Erythroblast (primary cell): Measurements from ENCODE around the gene TUG1.

Source experiments
- DNase-seq, 2 experiments: peaks; one replicate each; lab custom pipeline; 2025; lab: John Stamatoyannopoulos, UW
- GATA1 ChIP-seq: IDR thresholded peaks from 2 replicates; pipeline ENCODE4 v1.6.1; 2011; ENCODE audit warnings: low read depth, mild to moderate bottlenecking, control low read depth, low read length, moderate library complexity
- POLR2A ChIP-seq: IDR thresholded peaks from 2 replicates; pipeline ENCODE4 v1.6.1; 2011; ENCODE audit warnings: mild to moderate bottlenecking, low read length

TUG1 gene

DNA sequence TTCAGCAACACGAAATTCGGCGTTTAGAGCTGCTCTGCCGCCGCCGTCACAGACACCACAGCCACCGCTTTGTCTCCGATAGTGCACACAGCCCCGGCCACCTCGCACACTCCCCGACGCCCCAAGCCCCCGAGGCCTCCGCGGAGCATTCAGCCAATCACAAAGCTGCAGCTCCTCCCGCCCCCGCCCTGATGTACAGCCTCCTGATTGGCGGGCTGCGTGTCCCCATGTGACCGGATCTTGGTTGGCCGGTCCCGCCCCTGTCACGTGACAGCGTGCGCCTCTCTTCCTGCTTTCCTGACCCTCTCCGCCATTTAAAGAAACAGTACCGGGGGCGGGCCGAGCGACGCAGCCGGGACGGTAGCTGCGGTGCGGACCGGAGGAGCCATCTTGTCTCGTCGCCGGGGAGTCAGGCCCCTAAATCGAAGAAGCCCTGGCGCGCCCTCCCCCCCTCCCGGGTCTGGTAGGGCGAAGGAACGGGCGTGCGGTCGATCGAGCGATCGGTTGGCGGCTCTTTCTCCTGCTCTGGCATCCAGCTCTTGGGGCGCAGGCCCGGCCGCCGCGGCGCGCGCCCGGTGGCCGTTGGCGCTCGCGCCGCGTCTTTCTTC lies at the start of gene TUG1:
Gene TUG1, plus strand, starts transcription at position 342 of the 608 bp plus-strand sequence.
- peak; percentile 99 to 100 for DNase-seq
- peak; percentile 76 for TF ChIP-seq POLR2A
- TF ChIP-seq GATA1, result no peak

DNA sequence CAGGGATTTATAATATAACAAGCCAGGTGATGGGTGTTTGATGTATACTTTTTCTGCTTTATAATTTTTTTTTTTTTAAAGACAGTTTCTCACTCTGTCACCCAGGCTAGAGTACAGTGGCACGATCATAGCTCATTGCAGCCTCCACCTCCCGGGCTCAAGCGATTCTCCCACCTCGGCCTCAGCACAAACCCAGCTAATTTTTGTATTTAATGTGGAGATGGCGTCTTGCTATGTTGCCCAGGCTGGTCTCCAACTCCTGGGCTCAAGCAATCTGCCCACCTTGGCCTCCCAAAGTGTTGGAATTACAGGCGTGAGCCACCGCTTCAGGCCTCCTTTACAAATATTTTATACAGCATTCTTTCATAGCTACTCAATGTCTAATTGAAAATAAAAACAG lies 49.1 kb upstream of the TUG1 start:
- no peak for DNase-seq
- no peak for TF ChIP-seq POLR2A
- no peak for TF ChIP-seq GATA1

DNA sequence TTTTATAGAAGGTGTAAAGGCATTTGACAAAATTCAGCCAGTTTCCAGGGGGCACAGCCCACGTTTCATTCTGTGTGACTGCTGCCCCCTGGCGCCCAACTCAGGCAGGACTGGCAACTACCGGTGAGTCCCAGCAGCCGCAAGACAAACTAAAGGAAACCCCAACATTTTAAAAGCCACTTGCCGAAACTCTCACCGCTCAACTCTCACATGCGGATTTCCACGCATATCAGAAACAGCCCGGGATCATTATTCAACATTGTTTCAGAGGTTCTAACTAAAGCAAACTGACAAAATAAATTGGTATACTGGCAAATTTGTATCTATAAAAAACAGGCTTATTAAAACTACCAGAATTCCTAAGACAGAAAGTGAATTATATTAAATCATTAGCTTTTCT lies 48.7 kb upstream of the TUG1 start:
- TF ChIP-seq POLR2A, result no peak
- TF ChIP-seq GATA1, result no peak
- DNase-seq, result peak; percentile 79 to 88

GRCh38 chr22:30921108-30921507 lies 48.0 kb upstream of the TUG1 start:
- TF ChIP-seq POLR2A (no peak), GATA1 (no peak)
- no peak for DNase-seq

GRCh38 chr22:30922151-30922611 lies 46.9 kb upstream of the TUG1 start:
- peak; percentile 64 to 66 for DNase-seq
- TF ChIP-seq POLR2A, result peak; percentile 46
- TF ChIP-seq GATA1, result no peak

DNA sequence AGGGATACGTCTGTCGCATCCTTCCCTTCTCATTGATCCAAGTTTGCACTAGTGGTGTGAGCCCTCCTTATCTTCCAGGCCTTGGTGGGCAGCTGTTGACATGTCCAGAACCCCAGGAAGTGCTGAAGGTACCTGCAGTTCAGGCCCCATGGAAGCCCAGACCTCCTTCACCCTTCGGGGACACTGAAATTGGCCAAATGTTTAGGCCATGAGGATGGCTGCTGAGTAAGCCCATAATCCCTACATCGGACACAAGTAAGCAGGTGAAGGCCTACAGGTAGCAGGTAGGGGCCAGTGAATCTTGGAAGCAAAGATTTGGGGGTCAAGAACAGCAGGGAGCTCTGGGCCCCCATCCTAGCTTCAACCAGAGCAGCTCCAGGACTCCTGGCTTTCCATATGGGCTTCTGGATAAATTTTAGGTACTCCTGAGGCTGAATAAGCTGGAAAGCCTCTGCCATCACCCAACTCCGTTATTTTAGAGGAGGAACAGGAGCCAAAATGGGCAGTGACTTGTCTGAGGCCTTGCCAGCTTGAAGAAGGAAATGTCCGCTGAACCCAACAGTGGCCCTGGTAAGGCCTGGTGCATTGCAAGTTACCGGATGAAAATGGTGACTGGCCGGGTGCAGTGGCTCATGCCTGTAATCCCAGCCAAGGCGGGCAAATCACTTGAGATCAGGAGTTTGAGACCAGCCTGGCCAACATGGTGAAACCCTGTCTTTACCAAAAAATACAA lies 45.7 kb upstream of the TUG1 start:
- no peak for DNase-seq
- TF ChIP-seq POLR2A (no peak), GATA1 (no peak)

DNA sequence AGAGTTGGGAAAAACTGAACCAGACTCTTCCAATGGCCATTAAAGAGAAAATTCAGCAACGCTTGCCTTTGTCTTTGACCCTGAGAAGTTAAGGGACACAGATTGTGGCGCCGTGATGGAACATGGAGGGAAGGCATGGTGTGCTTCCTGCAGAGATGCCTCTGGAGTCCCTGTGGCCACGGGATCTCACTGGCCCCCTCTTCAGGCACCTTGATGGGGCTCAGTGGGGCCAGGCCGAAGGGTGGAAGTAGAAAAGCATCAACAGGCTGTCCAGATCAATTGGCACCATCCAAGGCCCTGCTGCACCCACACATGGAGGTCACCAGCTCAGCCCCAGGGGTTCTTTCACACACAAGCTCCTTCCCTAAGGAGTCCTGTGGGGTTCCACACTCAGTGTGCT lies 43.4 kb upstream of the TUG1 start:
- DNase-seq, result no peak
- TF ChIP-seq POLR2A, result no peak
- TF ChIP-seq GATA1, result no peak

- no peak for DNase-seq
- TF ChIP-seq GATA1 (no peak), POLR2A (no peak)
These were observed 42.4 kb upstream of the TUG1 start for GRCh38 chr22:30926706-30927105.

- no peak for TF ChIP-seq POLR2A
- TF ChIP-seq GATA1, result no peak
- DNase-seq, result no peak
These were observed 41.3 kb upstream of the TUG1 start for GRCh38 chr22:30927806-30928205.

- no peak for DNase-seq
- TF ChIP-seq GATA1 (no peak), POLR2A (no peak)
These were observed 40.7 kb upstream of the TUG1 start for GRCh38 chr22:30928401-30928800.

GRCh38 chr22:30930228-30930627 lies 38.8 kb upstream of the TUG1 start:
- TF ChIP-seq GATA1, result no peak
- no peak for TF ChIP-seq POLR2A
- DNase-seq, result no peak

DNA sequence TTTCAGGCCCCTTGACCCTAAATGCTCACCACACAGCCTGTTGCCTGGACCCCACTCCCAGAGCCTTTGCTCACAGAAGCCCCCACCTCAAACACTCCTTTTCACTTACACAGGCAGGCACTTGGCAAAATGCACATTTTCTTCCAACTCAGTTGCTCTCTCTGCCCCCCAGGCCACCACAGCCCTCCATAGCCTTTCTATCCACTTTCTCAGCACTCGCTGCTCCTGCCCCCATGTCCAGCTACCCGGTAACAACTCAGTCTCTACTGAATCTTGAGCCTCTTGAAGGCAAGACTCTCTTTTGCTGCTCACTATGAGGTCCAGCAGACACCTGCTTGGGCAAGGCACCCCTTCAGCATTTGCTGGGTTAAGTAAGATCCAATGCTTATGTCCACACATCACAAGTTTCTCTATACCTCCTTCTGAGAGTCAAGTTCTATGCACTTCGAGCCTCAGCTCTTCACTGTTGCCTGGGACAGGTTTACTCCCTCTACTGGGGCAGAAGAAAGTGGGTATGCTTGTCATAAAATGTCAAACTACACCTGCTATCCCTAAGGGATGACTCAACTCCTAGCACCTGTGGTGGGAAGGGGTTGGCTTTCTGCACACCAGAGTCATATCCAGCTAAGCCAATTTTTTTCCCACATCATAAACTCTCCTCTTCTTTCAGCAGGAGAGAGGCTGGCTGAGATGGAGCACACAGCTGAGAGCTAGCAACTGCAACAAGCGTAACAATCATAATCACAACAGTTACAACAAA lies 37.3 kb upstream of the TUG1 start:
- no peak for DNase-seq
- TF ChIP-seq GATA1 (no peak), POLR2A (no peak)

DNA sequence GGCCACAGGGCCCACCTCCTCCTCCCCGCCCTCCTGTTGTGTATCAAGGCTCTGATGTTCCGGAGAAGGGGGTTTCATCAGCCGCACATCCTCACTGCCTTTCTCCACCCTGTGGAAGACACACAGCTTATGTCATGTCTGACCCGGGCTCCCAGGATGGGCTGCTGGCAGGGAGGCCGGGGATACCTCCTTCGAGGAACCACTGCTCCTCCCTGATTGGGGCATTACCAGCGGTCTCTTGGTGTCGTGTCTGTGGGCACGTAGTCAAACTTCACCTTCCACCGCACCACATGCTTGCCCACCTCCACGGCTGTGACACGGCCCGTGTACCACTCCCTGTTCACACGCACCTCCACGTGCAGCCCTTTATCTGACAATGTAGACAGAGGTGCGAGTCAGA lies 36.4 kb upstream of the TUG1 start:
- DNase-seq, result no peak
- no peak for TF ChIP-seq POLR2A
- no peak for TF ChIP-seq GATA1

DNA sequence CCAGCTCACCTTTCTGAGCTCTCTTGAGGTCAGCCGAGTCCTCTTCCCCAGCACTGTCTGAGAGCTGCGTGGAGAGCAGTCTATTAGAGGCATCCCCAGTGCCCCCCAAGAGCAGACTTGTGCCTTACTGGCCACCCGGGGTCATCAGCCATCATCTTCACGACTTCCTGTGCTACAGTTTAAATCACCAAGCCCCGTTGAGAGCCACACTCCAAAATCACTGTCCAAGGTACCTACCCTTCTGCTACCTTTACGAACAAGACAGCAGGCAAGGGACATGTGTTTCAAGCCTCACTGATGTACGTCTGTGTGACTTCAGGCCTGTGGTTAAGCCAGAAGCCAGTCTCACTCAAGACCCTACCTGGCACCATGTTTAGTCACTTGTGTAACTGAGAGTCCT lies 35.6 kb upstream of the TUG1 start:
- DNase-seq, result no peak
- no peak for TF ChIP-seq GATA1
- no peak for TF ChIP-seq POLR2A
